Urinary bladder (tissue), 4 donors: ENCODE data around the gene LRRC3C. TPM values are rescaled to one million over a fixed set of nuclear protein-coding genes. Genes with fewer than 3 reads are reported as not detected.

Experiments used
- DNase-seq: peaks from one replicate; pipeline ENCODE4 v3.0.0-alpha.2; 2015; ENCODE audit errors: extremely low spot score
- H3K27ac ChIP-seq: one replicate; pipeline ENCODE4 v1.5.1; 2013; ENCODE audit warnings: low read depth, mild to moderate bottlenecking, moderate library complexity
- H3K36me3 ChIP-seq: one replicate; pipeline ENCODE4 v1.6.1; 2013; ENCODE audit warnings: mild to moderate bottlenecking, moderate library complexity; ENCODE audit not compliant: insufficient read depth
- H3K4me1 ChIP-seq: one replicate; pipeline ENCODE4 v1.6.1; 2013; ENCODE audit warnings: mild to moderate bottlenecking, moderate library complexity; ENCODE audit not compliant: insufficient read depth
- H3K4me3 ChIP-seq: one replicate; pipeline ENCODE4 v1.5.1; 2013; ENCODE audit warnings: low read depth, low read length
- WGBS: extraction: QIAGEN DNeasy Blood & Tissue Kit; methylation state at CpG from one replicate; pipeline ENCODE4 v1.1.7; 2013; 5-methylcytosine and 5-hydroxymethylcytosine counted together
- polyA plus RNA-seq: library from polyadenylated mRNA; stranded (reverse); fragments of 200-250 nt; gene quantifications from one replicate; pipeline ENCODE4 v1.2.3, GENCODE V29; 2013
- total RNA-seq: library from RNA; depleted of rRNA; stranded (reverse); fragments of >200 nt; gene quantifications from one replicate; pipeline ENCODE4 v1.2.3, GENCODE V29; 2014
- donor health status: healthy with polysubstance abuse.
- donor health status: healthy.

The LRRC3C gene
- total and polyA plus RNA-seq, 2 donors = not detected

DNA sequence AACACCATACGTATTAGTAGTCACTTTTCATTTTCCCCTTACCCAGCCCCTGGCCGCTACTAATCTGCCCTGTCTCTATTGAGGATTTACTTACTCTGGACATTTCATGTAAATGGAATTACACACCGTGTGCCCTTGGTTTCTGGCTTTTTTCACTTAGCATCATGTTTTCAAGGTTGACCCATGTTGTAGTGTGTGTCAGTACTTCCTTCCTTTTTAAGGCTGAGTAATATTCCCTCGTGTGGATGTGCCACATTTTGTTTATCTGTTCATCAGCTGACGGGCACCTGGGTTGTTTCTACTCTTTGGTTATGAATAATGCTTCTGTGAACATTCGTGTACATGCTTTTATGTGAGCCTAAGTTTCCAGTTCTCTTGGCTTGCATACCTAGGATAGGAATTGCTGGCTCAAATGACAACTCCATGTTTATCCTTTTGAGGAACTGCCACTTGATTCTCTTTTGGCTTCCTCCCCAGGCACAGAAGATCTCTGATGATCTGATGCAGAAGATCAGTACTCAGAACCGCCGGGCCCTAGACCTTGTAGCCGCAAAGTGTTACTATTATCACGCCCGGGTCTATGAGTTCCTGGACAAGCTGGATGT is 60.8 kb downstream of the LRRC3C start:
- 88% methylated on average over 11 of the region's 11 CpGs for WGBS
- Histone ChIP-seq H3K27ac (no peak overlapping the region), H3K36me3 (peaks cover 9% of the 10 kb centered on the region), H3K4me1 (no peaks in the 10 kb centered on the region), H3K4me3 (no peak overlapping the region)
- no peak for DNase-seq

DNA sequence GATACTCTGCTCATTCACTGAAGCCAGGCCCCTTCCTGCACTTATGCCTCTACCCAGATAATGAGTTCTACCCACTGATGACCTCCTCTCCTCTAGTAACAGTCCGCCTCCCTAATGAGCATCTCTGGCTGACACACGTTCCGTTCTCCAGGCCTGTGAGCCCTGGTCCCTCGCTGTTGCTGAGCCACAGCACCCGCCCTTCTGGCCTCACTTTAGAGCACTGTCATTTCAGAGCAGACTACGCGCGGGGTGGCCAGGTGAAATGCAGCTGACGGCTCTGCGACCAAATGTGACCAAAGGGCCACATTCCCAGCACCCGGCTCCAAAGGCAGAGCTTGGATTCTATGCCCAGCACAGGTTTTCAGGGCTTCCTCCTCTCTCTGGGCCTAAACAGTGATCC is 66.9 kb downstream of the LRRC3C start:
- 94% methylated on average over 11 of the region's 11 CpGs for WGBS
- H3K4me3 ChIP-seq = no peak overlapping the region
- DNase-seq = no peak
- H3K27ac ChIP-seq = no peak overlapping the region
- no peaks in the 10 kb centered on the region for H3K4me1 ChIP-seq
- peaks cover 6% of the 10 kb centered on the region for H3K36me3 ChIP-seq

Other genes starting within 250 kb of the LRRC3C start
- 10.0 TPM for gene PGAP3, start 239.7 kb upstream of the LRRC3C start, total RNA-seq
- 19.1 TPM for gene PGAP3, start 239.7 kb upstream of the LRRC3C start, polyA plus RNA-seq
- 60.5 TPM for gene ERBB2, start 227.7 kb upstream of the LRRC3C start, total RNA-seq
- 38.3 TPM for gene ERBB2, start 227.7 kb upstream of the LRRC3C start, polyA plus RNA-seq
- 7.9 TPM for gene MIEN1, start 197.2 kb upstream of the LRRC3C start, total RNA-seq
- 60.5 TPM for gene MIEN1, start 197.2 kb upstream of the LRRC3C start, polyA plus RNA-seq
- gene GRB7, start 189.8 kb upstream of the LRRC3C start, total RNA-seq = 2.9 TPM
- gene GRB7, start 189.8 kb upstream of the LRRC3C start, polyA plus RNA-seq = 2.7 TPM
- gene IKZF3, start 63.4 kb upstream of the LRRC3C start, total RNA-seq = 1.2 TPM
- 0.58 TPM for gene IKZF3, start 63.4 kb upstream of the LRRC3C start, polyA plus RNA-seq
- not detected for gene ZPBP2, start 59.5 kb upstream of the LRRC3C start, total RNA-seq
- gene ZPBP2, start 59.5 kb upstream of the LRRC3C start, polyA plus RNA-seq = 0.06 TPM
- 14.2 TPM for gene GSDMB, start 9.1 kb upstream of the LRRC3C start, total RNA-seq
- 7.8 TPM for gene GSDMB, start 9.1 kb upstream of the LRRC3C start, polyA plus RNA-seq
- 59.8 TPM for gene ORMDL3, start 131 bp upstream of the LRRC3C start, total RNA-seq
- 61.9 TPM for gene ORMDL3, start 131 bp upstream of the LRRC3C start, polyA plus RNA-seq
- gene GSDMA, start 35.3 kb downstream of the LRRC3C start, total RNA-seq = 0.21 TPM
- gene GSDMA, start 35.3 kb downstream of the LRRC3C start, polyA plus RNA-seq = 0.41 TPM
- 36.0 TPM for gene PSMD3, start 53.1 kb downstream of the LRRC3C start, total RNA-seq
- 80.6 TPM for gene PSMD3, start 53.1 kb downstream of the LRRC3C start, polyA plus RNA-seq
- gene CSF3, start 87.7 kb downstream of the LRRC3C start, total RNA-seq = not detected
- gene CSF3, start 87.7 kb downstream of the LRRC3C start, polyA plus RNA-seq = 2.3 TPM
- gene MED24, start 126.7 kb downstream of the LRRC3C start, total RNA-seq = 45.8 TPM
- gene MED24, start 126.7 kb downstream of the LRRC3C start, polyA plus RNA-seq = 52.4 TPM
- gene THRA, start 135.2 kb downstream of the LRRC3C start, total RNA-seq = 35.5 TPM
- gene THRA, start 135.2 kb downstream of the LRRC3C start, polyA plus RNA-seq = 76.3 TPM
- gene NR1D1, start 172.9 kb downstream of the LRRC3C start, total RNA-seq = 2.0 TPM
- gene NR1D1, start 172.9 kb downstream of the LRRC3C start, polyA plus RNA-seq = 18.1 TPM
- gene MSL1, start 194.2 kb downstream of the LRRC3C start, total RNA-seq = 81.3 TPM
- 70.9 TPM for gene MSL1, start 194.2 kb downstream of the LRRC3C start, polyA plus RNA-seq
- 45.4 TPM for gene CASC3, start 212.8 kb downstream of the LRRC3C start, total RNA-seq
- gene CASC3, start 212.8 kb downstream of the LRRC3C start, polyA plus RNA-seq = 64.2 TPM
- gene RAPGEFL1, start 249.7 kb downstream of the LRRC3C start, total RNA-seq = 8.0 TPM
- gene RAPGEFL1, start 249.7 kb downstream of the LRRC3C start, polyA plus RNA-seq = 10.9 TPM